Muscle of arm (tissue), 12 donors: ENCODE measurements around the gene HPSE2. TPM values are rescaled to one million over a fixed set of nuclear protein-coding genes. Genes with fewer than 3 reads are reported as not detected.
"Not testable (repeated sequence)": the region's sequence is repeated elsewhere in the genome, so short reads cannot be mapped to it uniquely, and the experiment has no call there.

Experiments used
- DNase-seq: peaks from one replicate; pipeline ENCODE4 v3.0.0-alpha.2; 2013
- polyA plus RNA-seq, 12 donors: library from polyadenylated mRNA; unstranded; fragments of 120-200 nt; gene quantifications; one replicate each; pipeline ENCODE4 v1.2.1, GENCODE V29; 2013; ENCODE audit not compliant: insufficient read length in 12 of 12

HPSE2 gene
- polyA plus RNA-seq, 12 donors = 0.07 to 1.1 (median 0.36) TPM; not detected in 5

GRCh38 chr10:99007457-99007856 is 228.2 kb downstream of the HPSE2 start:
- no peak for DNase-seq

GRCh38 chr10:99005254-99005653 is 230.4 kb downstream of the HPSE2 start:
- DNase-seq = no peak

- DNase-seq = no peak
These were observed 230.9 kb downstream of the HPSE2 start for GRCh38 chr10:99004738-99005137.

GRCh38 chr10:99002392-99002791 is 233.3 kb downstream of the HPSE2 start:
- DNase-seq = no peak

GRCh38 chr10:98997596-98997995 is 238.1 kb downstream of the HPSE2 start:
- no peak for DNase-seq

GRCh38 chr10:98994030-98994429 is 241.6 kb downstream of the HPSE2 start:
- no peak for DNase-seq

- not testable (repeated sequence) for DNase-seq
These were observed 251.9 kb downstream of the HPSE2 start for GRCh38 chr10:98983751-98984150.

GRCh38 chr10:98980353-98980752 is 255.3 kb downstream of the HPSE2 start:
- no peak for DNase-seq

- DNase-seq = no peak
These were observed 264.2 kb downstream of the HPSE2 start for GRCh38 chr10:98971464-98971863.

- DNase-seq = no peak
These were observed 268.1 kb downstream of the HPSE2 start for GRCh38 chr10:98967601-98968000.

- DNase-seq = no peak
These were observed 272.0 kb downstream of the HPSE2 start for GRCh38 chr10:98963608-98964007.

- DNase-seq = no peak
These were observed 276.3 kb downstream of the HPSE2 start for GRCh38 chr10:98959379-98959778.

- DNase-seq = no peak
These were observed 277.9 kb downstream of the HPSE2 start for GRCh38 chr10:98957801-98958200.

GRCh38 chr10:98956576-98957260 is 278.9 kb downstream of the HPSE2 start:
- DNase-seq = no peak

- no peak for DNase-seq
These were observed 282.4 kb downstream of the HPSE2 start for GRCh38 chr10:98953251-98953650.

GRCh38 chr10:98951269-98952000 is 284.2 kb downstream of the HPSE2 start:
- DNase-seq = no peak

- no peak for DNase-seq
These were observed 285.5 kb downstream of the HPSE2 start for GRCh38 chr10:98950106-98950505.

- DNase-seq = no peak
These were observed 286.3 kb downstream of the HPSE2 start for GRCh38 chr10:98949306-98949705.

GRCh38 chr10:98943681-98944080 is 292.0 kb downstream of the HPSE2 start:
- no peak for DNase-seq

- DNase-seq = no peak
These were observed 305.9 kb downstream of the HPSE2 start for GRCh38 chr10:98929709-98930108.

- DNase-seq = peak; percentile 8
These were observed 310.0 kb downstream of the HPSE2 start for GRCh38 chr10:98925651-98926050.

- DNase-seq = no peak
These were observed 311.1 kb downstream of the HPSE2 start for GRCh38 chr10:98924526-98924925.

GRCh38 chr10:98921316-98921715 is 314.3 kb downstream of the HPSE2 start:
- DNase-seq = peak; percentile 8

GRCh38 chr10:98920807-98921206 is 314.8 kb downstream of the HPSE2 start:
- DNase-seq = peak; percentile 43
